HepG2 (cell line): ENCODE data around the gene SLC35F6. TPM values are rescaled to one million over a fixed set of nuclear protein-coding genes. Genes with fewer than 3 reads are reported as not detected.

Experiments used
- AGO1 ChIP-seq: fragments of 200-400 bp; formaldehyde crosslinking; IDR thresholded peaks from 2 replicates; pipeline ENCODE4 v1.6.1; 2017; ENCODE audit warnings: mild to moderate bottlenecking, low read depth, low read length, moderate library complexity; ENCODE audit not compliant: poor library complexity, severe bottlenecking
- CEBPB ChIP-seq: IDR thresholded peaks from 2 replicates; pipeline ENCODE4 v1.6.1; 2011; ENCODE audit warnings: low read depth, low read length, improper control_type of control experiment, borderline replicate concordance
- E2F1 ChIP-seq: sonication (generic); formaldehyde crosslinking; IDR thresholded peaks from 2 replicates; pipeline ENCODE4 v1.5.0; 2020; ENCODE audit warnings: missing genetic modification reagents
- KDM3A ChIP-seq: IDR thresholded peaks from 2 replicates; pipeline ENCODE4 v1.6.1; 2018; ENCODE audit warnings: low read depth, missing compliant biosample characterization
- NFE2L2 ChIP-seq: fragments of 150-350 bp; IDR thresholded peaks from 2 replicates; pipeline ENCODE4 v1.6.1; 2014; ENCODE audit warnings: low read length
- NR1H2 ChIP-seq: sonication (generic); formaldehyde crosslinking; IDR thresholded peaks from 2 replicates; pipeline ENCODE4 v1.8.1; 2022; ENCODE audit warnings: low read depth, missing genetic modification reagents, borderline replicate concordance
- PATZ1 ChIP-seq: sonication (generic); formaldehyde crosslinking; IDR thresholded peaks from 2 replicates; pipeline ENCODE4 v1.4.0; 2020; ENCODE audit warnings: missing genetic modification reagents
- RAD51 ChIP-seq: fragments of 450-650 bp; IDR thresholded peaks from 2 replicates; pipeline ENCODE4 v1.6.1; 2016; ENCODE audit warnings: borderline replicate concordance
- RFX3 ChIP-seq: IDR thresholded peaks from 2 replicates; pipeline ENCODE4 v1.6.1; 2016; ENCODE audit warnings: missing biosample characterization, missing genetic modification reagents
- SAFB2 ChIP-seq: sonication (generic); formaldehyde crosslinking; IDR thresholded peaks from 2 replicates; pipeline ENCODE4 v1.5.1; 2020; ENCODE audit warnings: missing genetic modification reagents, low read depth, mild to moderate bottlenecking, borderline replicate concordance
- ZFP82 ChIP-seq: sonication (generic); formaldehyde crosslinking; IDR thresholded peaks from 2 replicates; pipeline ENCODE4 v1.5.1; 2020; ENCODE audit warnings: mild to moderate bottlenecking, missing genetic modification reagents, borderline replicate concordance
- ZNF138 ChIP-seq: sonication (generic); formaldehyde crosslinking; IDR thresholded peaks from 2 replicates; pipeline ENCODE4 v1.5.0; 2020; ENCODE audit warnings: mild to moderate bottlenecking, low read depth, missing genetic modification reagents
- ZNF230 ChIP-seq: sonication (generic); formaldehyde crosslinking; IDR thresholded peaks from 2 replicates; pipeline ENCODE4 v1.4.0; 2020; ENCODE audit warnings: mild to moderate bottlenecking, missing genetic modification reagents
- ZNF33A ChIP-seq: sonication (generic); formaldehyde crosslinking; IDR thresholded peaks from 2 replicates; pipeline ENCODE4 v1.5.1; 2020; ENCODE audit warnings: missing genetic modification reagents, mild to moderate bottlenecking, moderate library complexity, borderline replicate concordance
- ZNF564 ChIP-seq: sonication (generic); formaldehyde crosslinking; IDR thresholded peaks from 2 replicates; pipeline ENCODE4 v1.8.1; 2023; ENCODE audit warnings: mild to moderate bottlenecking, missing genetic modification reagents
- ZNF646 ChIP-seq: sonication (generic); formaldehyde crosslinking; IDR thresholded peaks from 2 replicates; pipeline ENCODE4 v1.9.0; 2021; ENCODE audit warnings: mild to moderate bottlenecking, missing genetic modification reagents
- ZNF7 ChIP-seq: IDR thresholded peaks from 2 replicates; pipeline ENCODE4 v1.6.1; 2016; ENCODE audit warnings: missing biosample characterization, missing genetic modification reagents
- ZNF737 ChIP-seq: sonication (generic); formaldehyde crosslinking; IDR thresholded peaks from 2 replicates; pipeline ENCODE4 v1.5.0; 2020; ENCODE audit warnings: missing genetic modification reagents, mild to moderate bottlenecking, borderline replicate concordance
- ZSCAN21 ChIP-seq: sonication (generic); formaldehyde crosslinking; IDR thresholded peaks from 2 replicates; pipeline ENCODE4 v1.8.0; 2022; ENCODE audit warnings: mild to moderate bottlenecking, missing genetic modification reagents, moderate library complexity, borderline replicate concordance
- polyA plus RNA-seq, 8 experiments: library from polyadenylated mRNA; depleted of rRNA in 3 of 8; stranded (reverse) in 7 of 8; unstranded in 1 of 8; fragments of >200 nt; fragmentation: Illumina TruSeq in 4 of 8; extraction: Trizol in 4 of 8; gene quantifications; 2 replicates each; pipeline versions ENCODE4 v1.2.1 to v1.2.3, GENCODE V29; 2011 to 2016; ENCODE audit warnings: low read depth in 4 of 8, missing spikeins in 1 of 8, mixed read lengths in 1 of 8; ENCODE audit not compliant: insufficient read depth in 1 of 8
- total RNA-seq, 5 experiments: library from RNA; depleted of rRNA; stranded (reverse); fragments of >200 nt; fragmentation: Illumina TruSeq; extraction: Trizol; gene quantifications; 2 replicates each; pipeline ENCODE4 v1.2.3, GENCODE V29; 2016; ENCODE audit warnings: low read depth in 1 of 5

SLC35F6 gene
- total and polyA plus RNA-seq, 2 of the 13 experiments (the other 11 are each of a cell fraction or from before 2014, with no cell fraction given) = 15.2 to 21.2 TPM

GRCh38 chr2:26721115-26722032, 42.7 kb upstream of the SLC35F6 start (continued):
- TF ChIP-seq PATZ1 = peak; percentile 72; the same call in 1 of the 2 replicates
- TF ChIP-seq ZNF33A (CRISPR knock-in tag) = no peak
- no peak for TF ChIP-seq ZNF737
- no peak for TF ChIP-seq CEBPB
- TF ChIP-seq AGO1 = no peak
- no peak for TF ChIP-seq RAD51
- TF ChIP-seq SAFB2 = no peak
- TF ChIP-seq NFE2L2 = no peak
- TF ChIP-seq RFX3 (CRISPR knock-in tag) = no peak
- TF ChIP-seq ZSCAN21 (CRISPR knock-in tag) = no peak
- TF ChIP-seq NR1H2 (CRISPR knock-in tag) = no peak
- no peak for TF ChIP-seq ZNF138
- no peak for TF ChIP-seq E2F1
- no peak for TF ChIP-seq KDM3A (CRISPR knock-in tag)
- TF ChIP-seq ZNF7 (CRISPR knock-in tag) = no peak
- TF ChIP-seq ZNF230 (CRISPR knock-in tag) = no peak
- TF ChIP-seq ZFP82 (CRISPR knock-in tag) = no peak
- TF ChIP-seq ZNF646 (CRISPR knock-in tag) = no peak
- no peak for TF ChIP-seq ZNF564 (CRISPR knock-in tag)
